OCI-LY7 (cell line): Measurements from ENCODE around the gene TMPRSS5.
"Not testable (repeated sequence)": the region's sequence is repeated elsewhere in the genome, so short reads cannot be mapped to it uniquely, and the experiment has no call there.

Experiments used
- CTCF ChIP-seq: fragments of 200-600 bp; sonication (generic); conservative IDR thresholded peaks from 2 replicates; pipeline ENCODE4 v1.5.1; 2014; ENCODE audit warnings: mild to moderate bottlenecking, antibody characterized with exemption, low read length, moderate library complexity, mixed read lengths
- EZH2phosphoT487 ChIP-seq: fragments of 200-600 bp; sonication (generic); IDR thresholded peaks from 2 replicates; pipeline ENCODE4 v1.6.1; 2018; ENCODE audit warnings: low read depth, borderline replicate concordance, mild to moderate bottlenecking, mixed run types, antibody characterized with exemption, low read length, moderate library complexity, mixed read lengths

- not testable (repeated sequence) for TF ChIP-seq CTCF, EZH2phosphoT487
Observed at GRCh38 chr11:113671914-113672313, 34.2 kb downstream of the TMPRSS5 start.
